Caki2 (cell line): ENCODE measurements around the gene SETBP1. TPM values are rescaled to one million over a fixed set of nuclear protein-coding genes. Genes with fewer than 3 reads are reported as not detected.

Source experiments
- DNase-seq: peaks from one replicate; pipeline ENCODE4 v3.0.0-alpha.2; 2015; ENCODE audit warnings: low read depth
- in situ Hi-C: cut with HindIII; loops from 2 replicates; pipeline ENCODE4 v1.10.0; 2016; ENCODE audit warnings: low sequenced_read_pairs, low pct_unique_long_range_greater_than_20kb, mixed read lengths
- total RNA-seq: library from RNA; depleted of rRNA; stranded (reverse); fragments of >200 nt; shearing (Covaris generic); gene quantifications from 2 replicates; pipeline ENCODE4 v1.2.3, GENCODE V29; 2014; ENCODE audit warnings: low replicate concordance; rRNA removed

Gene SETBP1
- 0.38 and 0.51 TPM in 2 replicates for total RNA-seq

DNA sequence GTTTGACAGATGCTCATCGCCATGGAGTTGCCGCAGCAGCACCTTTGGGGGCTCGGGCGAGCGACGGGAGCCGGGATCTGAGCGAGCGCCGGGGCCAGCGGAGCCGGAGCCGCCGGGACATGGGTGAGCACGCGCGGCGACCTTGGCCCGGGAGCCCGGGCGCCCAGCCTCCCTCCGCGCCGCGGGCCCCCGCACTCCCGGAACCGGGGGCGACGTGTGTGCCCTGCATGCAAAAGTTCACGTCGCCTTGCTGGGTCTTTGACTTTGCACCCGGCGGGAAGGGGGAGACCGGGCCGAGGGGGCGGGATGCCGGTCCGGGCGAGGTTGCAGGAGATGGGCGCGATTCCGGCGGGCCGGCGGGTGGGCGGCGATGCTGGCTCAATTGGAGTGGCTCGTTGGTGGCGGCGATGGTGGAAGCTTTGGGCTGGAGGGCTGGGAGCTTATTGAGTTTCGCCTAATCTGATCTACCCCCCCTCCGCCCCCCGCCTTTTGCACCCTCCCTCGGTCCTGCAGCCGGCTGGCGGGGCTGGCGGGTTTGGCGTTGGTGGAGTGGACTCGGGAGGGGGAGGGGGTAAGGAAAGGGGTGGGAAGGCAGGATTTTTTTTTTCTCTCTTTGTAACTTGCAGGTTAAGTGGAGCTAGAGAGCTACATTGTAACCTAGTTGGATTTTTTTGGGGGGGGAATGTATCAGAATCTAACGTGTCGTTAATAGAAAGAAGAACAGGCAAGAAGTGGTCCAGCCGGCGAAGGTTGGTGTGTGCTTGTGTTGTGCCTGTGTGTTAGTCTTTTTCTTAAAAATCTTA lies at the start of gene SETBP1:
TSS of gene SETBP1 (plus strand) at position 616 of the 803 bp plus-strand sequence. CDS start 20,459 bp downstream, outside the sequence.
- peak; percentile 46 for DNase-seq
- in situ Hi-C loops = no loop called here

DNA sequence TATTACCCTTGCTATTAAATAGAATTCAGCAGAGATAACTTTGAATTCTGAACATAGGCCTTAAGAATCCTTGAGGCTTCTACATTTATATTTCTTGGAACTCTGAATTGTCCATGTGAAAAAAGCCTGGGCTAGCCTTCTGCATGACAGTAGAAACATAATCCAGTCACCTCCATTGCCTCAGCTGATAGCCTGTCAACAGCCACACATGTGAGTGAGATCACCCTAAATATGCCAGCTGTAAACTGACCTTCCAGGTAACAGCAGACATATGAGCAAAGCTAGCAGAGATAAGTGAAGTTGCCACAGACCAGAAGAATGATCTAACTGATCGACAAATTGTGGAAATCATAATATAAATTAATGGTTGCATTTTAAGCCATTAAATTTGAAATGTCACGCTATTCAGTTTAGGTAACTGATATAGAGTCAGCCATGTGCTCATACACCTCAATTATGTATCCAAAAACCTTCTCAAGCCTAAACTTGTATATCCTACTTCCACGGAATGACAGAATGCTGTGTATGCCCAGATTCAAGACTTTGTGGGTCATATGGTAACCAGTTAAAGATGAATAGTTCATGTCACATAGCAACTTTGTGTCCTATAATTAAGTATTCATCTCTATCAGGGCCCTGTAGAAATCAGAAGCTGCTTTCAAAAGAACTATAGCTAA lies 48.1 kb upstream of the SETBP1 start:
- no peak for DNase-seq
- in situ Hi-C loops = no loop called here

DNA sequence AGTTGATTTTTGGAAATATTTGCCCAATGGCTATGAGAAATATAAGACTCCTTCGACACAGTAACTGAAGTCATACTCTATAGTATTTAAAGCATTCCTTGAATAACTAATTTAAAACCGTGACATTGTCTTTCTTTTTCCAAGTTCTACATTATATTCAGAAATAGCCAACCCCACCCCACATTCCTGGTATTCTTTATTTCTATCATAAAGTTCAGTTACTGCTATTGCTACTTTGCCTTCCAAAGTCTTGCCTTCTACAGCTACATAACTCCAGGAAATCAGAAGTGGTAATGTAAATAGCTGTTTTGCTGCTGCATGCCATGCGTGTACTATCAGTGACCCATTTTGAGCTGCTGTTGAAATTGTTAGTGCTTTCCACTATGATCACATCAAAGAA lies 45.1 kb upstream of the SETBP1 start:
- DNase-seq = no peak
- in situ Hi-C loops = no loop called here

- in situ Hi-C loops = no loop called here
Measured at GRCh38 chr18:44636241-44636640, 44.4 kb upstream of the SETBP1 start.

GRCh38 chr18:44637210-44638033 lies 43.3 kb upstream of the SETBP1 start:
- in situ Hi-C loops = no loop called here
- peak; percentile 82 for DNase-seq

More at GRCh38 chr18:44636241-44636640, 44.4 kb upstream of the SETBP1 start:
- no peak for DNase-seq

DNA sequence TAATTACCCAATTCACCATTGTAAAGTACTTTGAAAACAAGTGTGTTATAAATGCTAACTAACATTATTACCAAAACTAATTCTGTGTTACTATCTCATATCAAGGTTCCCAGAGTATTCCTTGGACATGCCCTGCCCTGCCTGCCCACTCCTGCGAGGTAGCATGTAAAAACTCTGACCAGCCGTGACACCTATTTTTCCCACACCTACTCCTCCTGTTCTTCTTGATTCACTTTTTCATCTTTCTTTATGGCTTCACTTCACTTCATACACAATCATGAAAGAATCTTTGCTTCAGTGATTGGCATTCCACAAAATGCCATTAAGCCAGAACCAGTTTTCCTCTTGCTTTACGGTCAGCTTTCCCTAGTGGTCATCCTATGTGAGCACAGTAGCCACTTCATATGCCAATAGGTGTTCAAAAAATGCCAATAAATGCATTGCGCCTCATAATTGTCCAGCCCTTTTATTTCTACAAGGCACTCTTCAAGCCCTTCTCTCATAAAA lies 42.6 kb upstream of the SETBP1 start:
- in situ Hi-C loops = no loop called here
- DNase-seq = no peak

- in situ Hi-C loops = no loop called here
- DNase-seq = no peak
Measured at GRCh38 chr18:44638811-44639210, 41.9 kb upstream of the SETBP1 start.

DNA sequence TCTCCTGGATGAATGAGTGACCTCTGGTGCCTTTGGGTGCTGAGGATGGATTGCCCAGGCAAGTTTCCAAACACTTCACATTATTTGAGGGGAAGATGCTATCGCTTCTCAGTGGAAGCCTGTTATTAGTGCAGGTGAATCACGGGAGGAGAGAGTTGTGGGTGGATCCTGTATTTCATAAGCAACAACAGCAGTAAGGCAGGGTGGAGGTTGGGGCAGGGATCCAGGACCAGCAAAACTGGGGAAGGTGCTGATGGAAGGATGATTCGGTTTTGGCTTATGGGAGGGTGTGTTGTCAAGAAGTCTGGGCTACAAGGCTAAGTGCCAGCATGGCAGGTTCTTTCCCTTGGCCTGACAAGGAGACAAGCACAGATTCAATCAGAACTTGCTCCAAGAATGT lies 37.7 kb upstream of the SETBP1 start:
- in situ Hi-C loops = no loop called here
- DNase-seq = no peak

DNA sequence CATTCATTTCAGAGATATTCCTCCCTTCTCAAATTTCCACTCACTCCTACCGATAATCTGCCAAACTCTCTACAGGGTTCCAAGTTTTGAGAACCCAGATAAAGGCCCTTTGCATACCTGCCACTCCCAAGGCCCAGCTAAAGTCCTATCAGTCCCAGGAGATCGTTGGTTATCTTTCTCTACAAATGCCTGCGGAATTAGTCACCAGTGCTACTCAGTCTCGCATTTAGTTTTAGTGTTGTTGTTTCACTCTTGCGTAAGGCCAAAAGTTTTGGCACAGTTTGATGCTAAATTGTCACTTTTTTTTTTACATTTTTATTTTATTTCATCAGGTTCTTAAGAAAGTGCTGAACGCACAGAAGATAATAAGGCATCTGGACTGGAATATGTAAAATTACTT lies 29.2 kb upstream of the SETBP1 start:
- in situ Hi-C loops = no loop called here
- peak; percentile 41 for DNase-seq

DNA sequence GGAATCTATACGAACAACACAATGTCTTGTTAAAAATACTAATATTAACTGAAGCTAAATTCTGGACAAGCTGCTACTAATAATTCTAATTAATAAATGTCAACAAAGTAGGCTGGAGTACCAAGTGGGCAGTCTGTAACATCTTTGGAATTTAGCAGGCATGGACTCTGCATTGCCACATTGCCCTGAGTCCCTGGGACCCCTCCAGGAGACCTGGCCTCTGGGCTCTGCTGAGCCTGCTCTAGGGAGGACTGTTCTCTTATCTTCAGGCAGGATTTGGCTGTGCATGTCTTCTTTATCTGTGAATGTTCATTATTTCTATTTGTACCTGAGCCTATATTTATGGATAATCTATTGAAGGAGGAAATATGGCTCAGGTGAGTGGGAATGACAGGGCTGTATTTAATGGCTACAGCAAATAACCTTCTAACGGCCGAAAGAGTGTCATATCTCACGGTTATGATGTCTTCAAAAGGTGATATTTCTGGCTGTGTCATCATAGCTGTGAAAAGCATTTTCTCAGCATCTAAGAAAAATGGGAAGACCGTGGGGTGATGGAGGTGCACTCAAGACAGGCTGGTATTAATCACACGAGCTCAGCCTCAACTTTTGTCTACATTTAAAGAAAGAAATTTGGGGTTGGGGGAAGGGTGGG lies 28.6 kb upstream of the SETBP1 start:
- in situ Hi-C loops = no loop called here
- DNase-seq = no peak

- DNase-seq = no peak
- in situ Hi-C loops = no loop called here
Measured at GRCh38 chr18:44652722-44653121, 28.0 kb upstream of the SETBP1 start.

GRCh38 chr18:44654573-44654972 lies 26.1 kb upstream of the SETBP1 start:
- peak; percentile 74 for DNase-seq
- in situ Hi-C loops = no loop called here

GRCh38 chr18:44655435-44655834 lies 25.3 kb upstream of the SETBP1 start:
- no peak for DNase-seq
- in situ Hi-C loops = no loop called here

DNA sequence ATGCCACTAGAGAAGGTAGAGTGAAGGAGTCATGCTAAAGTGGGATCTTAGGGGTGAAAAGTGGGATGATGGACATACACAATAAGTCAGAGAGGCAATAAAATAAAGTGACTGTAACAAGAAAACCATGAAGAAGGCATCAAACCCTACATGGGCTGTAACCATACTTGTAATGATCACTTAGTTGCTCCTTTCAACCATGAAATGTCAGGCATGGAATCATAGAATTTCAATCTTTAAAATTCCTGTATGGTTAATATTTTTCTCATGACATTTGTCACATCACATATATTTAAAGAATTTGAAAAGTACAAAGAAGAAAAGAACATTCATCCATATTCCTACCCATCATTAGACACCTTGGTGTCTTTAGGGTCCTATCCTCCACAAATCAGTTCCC lies 20.9 kb upstream of the SETBP1 start:
- DNase-seq = no peak
- in situ Hi-C loops = no loop called here

- in situ Hi-C loops = no loop called here
- DNase-seq = no peak
Measured at GRCh38 chr18:44668270-44668975, 12.3 kb upstream of the SETBP1 start.

GRCh38 chr18:44671914-44672313 lies 8.8 kb upstream of the SETBP1 start:
- no peak for DNase-seq
- in situ Hi-C loops = no loop called here

DNA sequence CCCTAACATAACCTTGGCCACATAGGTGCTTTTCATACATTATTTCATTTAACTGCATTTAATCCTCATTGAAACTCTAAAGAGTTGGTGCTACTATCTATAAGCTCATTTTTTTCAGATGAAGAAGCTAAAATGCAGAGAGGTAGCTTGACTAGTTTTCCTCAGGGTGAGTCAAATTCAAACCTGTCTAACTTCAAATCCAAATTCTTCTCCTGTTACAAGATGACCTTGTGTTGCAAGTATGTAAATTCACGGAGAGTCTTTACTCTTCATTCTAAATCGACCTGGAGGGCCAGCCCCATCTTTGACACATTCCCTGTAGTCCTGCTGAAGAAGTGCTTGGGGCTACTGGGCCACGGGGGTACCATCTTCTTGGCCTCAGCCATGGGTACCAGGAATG lies 8.2 kb upstream of the SETBP1 start:
- no peak for DNase-seq
- in situ Hi-C loops = no loop called here
